ENCODE measurements around the gene STXBP5L.
"Not testable (repeated sequence)": the region's sequence is repeated elsewhere in the genome, so short reads cannot be mapped to it uniquely, and the experiment has no call there.

The STXBP5L gene

DNA sequence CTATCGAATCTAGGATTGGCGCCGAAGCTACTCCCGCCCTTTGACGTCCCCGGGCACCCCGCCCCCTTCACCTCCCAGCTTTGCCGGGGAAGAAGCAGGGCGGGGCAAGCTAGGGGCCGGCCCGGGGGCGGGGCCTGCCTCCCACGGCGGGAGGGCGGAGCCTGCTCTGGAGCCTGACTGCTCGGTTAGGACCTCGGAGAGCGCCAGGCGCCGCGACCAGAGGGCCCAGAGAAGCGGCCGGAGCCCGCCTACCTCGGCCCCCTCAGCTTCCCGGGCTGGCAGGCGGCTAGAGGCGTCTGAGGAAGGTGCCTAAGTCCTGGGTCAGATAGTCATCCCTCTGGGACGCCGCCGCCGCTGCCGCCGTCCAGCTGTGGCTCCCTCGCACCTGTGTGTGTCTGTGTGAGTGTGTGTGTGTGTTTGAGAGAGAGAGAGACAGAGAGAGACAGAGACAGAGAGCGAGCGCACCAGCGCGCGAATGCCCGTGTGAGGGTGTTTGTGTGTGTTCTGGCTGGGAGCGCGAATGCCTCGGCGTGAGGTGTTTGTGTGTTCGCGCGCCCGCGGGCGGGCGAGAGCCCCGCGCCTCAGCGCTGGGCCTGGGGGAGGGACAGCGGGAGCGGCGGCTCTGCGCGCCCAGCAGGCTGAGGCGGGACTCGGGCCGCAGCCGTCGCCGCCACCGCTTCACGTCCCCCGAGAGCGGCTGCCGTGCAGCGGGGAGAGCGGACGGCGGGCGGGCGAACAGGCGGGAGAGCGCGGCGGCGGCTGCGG lies at the start of gene STXBP5L:
STXBP5L (plus strand) TSS at position 176 of the 765 bp plus-strand sequence. CDS start 1,374 bp downstream, outside the sequence.
- peak; percentile 44 to 75 for DNase-seq

DNA sequence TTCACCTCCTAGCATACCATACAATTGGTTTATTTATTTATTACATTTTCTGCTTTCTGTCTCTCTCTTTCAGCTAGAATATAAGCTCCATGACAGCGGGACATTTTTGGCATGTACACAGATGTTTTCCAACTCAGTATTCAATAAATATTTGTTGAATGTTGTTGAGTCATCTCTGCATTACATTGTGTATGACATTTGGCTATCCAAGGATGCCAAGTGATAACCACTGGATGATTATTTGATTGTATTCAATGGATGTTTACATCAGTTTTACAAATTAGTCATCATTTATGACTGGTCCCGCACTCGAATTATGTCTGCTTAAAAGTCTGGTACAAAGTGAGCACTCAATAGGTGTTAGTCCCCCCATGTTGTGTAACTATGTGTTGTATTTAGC lies 49.5 kb upstream of the STXBP5L start:
- DNase-seq = no peak

DNA sequence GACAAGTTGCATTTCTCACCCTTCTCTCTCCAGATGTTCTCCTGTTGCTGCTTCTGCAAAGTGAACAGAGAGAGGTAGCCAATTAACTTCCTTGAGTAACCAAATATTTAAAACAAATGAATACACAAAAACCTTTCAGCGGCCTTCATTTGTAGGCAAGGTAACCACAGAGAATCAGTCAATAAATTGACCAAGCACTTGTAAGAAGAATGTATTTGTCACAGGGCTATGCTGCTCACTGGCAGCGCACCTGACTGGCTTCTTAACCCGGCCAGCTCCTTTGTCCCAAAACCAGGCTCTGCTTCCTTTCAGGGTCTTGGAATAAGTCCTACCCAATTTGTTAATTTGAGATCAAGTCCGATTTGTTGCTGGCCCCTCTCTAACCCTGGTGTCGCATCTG lies 43.5 kb upstream of the STXBP5L start:
- DNase-seq = no peak

DNA sequence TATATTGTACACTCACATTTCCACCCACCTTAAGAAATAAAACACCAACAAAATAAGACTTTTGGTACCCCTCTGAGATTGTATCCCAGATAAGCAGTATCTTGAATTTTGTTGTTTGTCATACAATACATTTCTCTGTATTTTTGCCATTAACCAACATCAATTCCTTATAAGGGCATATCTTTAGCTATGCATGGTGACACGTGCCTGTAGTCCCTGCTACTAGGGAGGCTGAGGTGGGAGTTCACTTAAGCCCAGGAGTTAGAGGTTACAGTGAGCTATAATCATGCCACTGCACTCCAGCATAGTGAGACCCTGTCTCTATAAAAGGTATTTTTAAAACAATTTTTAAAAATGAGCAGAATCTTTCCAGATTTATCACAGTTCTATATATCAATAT lies 32.5 kb upstream of the STXBP5L start:
- no peak for DNase-seq

DNA sequence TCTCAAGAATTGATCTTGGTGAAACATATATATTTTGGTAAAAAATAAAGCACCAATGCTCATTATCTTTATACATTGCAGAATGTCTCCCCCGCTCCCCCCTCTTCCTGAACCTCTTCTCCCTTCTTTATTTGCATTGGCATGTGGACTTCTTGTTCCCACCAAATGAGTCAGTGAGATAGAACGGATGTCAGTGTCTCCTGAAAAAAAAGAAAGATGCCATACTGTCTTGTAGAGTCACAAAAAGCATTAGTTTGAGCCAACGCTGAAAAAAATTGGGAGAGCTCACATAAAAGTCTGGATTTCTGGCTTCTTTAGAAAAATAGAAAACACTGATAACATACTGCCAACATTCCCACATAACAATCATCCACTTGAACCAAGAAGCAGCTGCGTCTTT lies 32.0 kb upstream of the STXBP5L start:
- no peak for DNase-seq

DNA sequence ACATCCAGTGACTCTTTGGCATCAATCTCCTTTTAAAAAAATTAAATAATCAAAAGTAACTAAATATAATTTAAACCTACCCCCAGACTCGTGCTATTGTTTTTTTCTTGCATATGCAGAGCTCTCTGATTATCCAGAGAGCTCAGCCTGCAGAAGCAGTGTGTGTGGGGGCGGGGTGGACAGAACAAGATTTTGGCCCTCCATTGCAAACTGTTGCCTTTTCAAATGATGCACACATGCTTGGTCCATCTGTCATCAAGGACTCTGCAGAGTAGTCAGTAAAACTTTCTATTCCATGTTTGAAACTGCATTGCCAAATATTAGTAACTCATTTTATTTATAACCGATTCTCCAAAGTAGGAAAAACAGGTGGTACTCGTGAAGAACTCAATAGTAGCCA lies 28.6 kb upstream of the STXBP5L start:
- DNase-seq = no peak

DNA sequence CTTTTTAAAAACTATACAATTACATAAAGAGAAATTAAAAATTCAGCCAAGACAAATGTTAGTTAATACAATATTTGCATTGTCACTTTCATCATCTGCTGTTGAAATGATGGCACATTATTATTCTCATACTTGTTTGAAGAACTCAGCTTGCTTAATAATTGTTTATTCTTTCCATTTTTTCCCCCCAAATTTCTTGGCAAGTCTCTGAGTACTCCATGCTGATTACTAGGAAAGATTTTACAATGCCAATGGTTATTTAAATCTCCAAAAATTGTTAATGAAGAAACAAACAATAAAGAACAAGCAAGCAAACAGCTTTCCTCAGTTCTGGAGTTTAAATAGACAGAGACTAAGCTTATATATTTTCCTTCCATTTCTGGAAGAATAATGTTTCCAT lies 15.1 kb upstream of the STXBP5L start:
- no peak for DNase-seq

DNA sequence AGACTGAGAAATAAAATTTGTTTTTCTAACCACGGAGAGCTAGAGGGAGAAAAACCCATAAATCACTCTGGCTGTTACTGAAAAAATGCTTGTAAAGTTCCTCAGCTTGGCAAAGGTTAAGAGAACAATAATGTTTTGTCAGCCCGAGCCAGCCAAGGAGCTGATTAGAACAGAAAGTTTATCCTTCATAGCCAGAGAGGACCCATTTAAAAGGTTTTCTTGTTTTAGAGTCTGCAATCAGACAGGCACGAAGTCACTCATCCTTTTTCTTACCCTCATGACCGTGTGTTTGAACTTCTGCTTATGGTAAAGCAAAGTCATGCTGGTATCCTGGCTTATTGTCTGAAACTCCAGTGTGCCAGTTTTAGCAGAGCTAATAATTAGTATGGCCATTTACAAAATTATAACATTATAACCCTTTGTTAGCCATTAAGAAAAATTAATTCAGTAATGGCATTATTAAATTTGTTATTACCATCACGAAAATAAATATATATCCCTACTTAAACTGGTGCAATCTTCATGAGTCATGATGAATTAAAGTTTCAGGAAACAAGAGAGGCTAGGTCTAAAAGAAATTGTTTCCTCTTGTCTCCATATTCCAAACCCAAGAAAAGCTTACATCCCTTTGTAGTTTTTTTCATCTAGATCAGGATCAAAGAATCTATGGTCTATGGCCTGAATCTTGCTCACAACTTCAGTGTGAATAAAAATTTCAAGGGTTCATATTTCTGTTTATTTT lies 13.5 kb upstream of the STXBP5L start:
- no peak for DNase-seq

DNA sequence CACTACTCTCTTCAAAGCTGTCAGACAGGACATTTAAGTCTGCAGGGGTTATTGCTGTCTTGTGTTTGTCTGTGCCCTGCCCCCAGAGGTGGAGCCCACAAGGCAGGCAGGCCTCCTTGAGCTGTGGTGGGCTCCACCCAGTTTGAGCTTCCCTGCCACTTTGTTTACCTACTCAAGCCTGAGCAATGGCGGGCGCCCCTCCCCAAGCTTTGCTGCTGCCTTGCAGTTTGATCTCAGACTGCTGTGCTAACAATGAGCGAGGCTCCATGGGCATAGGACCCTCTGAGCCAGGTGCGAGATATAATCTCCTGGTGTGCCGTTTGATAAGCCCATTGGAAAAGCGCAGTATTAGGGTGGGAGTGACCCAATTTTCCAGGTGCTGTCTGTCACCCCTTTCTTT lies 6.3 kb upstream of the STXBP5L start:
- not testable (repeated sequence) for DNase-seq

DNA sequence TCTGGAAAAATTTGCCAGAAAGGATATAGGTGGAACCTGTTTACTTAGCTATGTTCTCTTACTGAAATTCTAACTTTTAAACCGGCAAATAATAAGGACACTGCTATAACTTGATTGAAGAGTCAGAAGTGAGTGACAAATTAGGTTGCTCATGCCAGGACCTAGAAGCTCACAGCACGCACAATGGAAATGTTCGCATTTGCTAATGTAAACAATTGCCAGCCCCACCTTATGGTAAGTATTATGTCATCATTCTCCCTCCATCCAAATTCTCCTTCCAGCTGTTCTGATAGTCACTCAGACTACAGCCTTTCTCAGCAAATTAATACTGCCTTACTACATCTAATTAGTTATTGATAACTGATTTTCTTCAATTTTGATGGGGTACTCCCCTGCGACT lies 4.8 kb upstream of the STXBP5L start:
- no peak for DNase-seq

DNA sequence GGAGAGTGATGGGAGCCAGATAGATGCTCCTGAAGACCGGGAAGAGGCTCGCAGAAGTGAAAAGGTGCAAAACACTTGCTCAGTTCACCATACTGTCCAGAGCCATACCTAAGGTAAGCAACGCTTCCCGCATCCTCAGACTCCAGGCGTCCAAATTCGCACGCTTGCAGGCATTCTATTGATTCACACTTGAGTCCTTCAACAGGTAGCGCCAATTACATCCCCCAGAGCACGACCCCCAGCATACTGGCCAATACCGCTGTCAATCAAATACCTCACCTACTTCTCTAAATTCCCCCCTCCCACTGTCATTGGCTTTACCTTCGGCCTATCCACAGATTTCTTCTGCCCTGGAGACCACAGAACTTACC lies 361 bp upstream of the STXBP5L start:
- DNase-seq = no peak

DNA sequence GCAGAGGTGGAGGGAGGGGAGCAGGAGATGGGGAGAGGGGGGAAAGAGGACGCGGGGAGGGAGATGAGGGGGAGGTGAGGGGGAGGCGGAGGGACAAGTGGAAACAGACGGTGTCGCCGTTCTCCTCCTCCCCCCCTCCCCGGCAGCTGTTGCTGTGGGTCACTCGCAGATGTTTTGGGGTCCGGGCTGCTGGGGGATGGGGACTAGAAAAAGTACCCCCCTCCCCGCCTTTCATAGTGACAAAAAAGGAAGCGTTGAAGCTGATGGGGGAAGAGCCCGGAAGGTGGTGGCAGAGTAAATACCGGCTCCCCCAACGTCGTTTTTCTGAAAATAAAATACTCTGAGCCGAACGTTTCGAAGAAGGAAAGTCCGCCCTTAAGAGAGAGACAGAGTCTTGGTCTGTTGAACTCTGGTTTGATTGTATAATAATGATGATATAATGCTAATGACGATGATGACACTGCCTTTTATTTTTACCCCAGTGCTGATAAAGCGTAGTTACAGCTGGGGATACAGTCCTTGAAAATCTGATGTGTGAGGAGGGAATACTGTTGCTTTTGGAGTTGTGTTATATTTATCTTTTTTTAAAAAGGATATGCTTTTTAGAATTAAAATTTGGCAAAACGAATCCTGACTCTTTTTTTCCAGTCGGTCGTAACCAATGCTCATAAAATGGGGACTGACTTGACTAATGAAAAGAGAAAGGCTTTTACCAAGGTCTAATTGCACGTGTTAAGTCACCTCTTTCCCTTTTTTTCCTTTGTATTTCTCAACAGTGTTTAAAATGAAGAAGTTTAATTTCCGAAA lies 993 bp downstream of the STXBP5L start:
- DNase-seq = no peak

DNA sequence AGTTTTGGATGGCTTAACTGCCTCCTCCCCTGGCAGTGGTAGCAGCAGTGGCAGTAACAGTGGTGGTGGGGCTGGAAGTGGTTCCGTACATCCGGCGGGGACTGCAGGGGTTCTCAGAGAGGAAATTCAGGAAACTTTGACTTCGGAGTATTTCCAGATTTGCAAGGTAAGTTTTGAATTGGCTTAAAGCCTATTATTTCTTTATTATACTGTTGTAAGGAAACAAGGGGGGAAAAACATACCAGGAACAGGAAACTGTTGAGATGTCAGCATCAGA lies 1.5 kb downstream of the STXBP5L start:
- DNase-seq = peak in 1 of 2 donors; percentile 2

DNA sequence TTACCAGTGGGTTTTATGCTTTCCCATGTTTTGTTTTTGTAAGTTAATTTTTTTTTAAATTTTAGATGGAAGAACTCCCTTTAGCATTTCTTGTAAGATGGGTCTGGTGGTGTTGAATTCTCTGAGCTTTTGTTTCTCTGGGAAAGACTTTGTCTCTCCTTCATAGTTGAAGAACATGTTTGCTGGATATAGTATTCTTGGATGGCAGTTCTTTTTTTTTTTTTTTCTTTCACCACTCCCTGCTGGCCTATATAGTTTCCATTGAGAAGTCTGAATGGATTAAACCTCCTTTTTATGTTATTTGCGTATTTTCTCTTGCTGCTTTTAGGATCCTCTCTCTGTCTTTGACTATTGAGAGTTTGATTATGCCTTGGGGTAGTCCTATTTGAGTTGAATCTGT lies 18.1 kb downstream of the STXBP5L start:
- DNase-seq = no peak

DNA sequence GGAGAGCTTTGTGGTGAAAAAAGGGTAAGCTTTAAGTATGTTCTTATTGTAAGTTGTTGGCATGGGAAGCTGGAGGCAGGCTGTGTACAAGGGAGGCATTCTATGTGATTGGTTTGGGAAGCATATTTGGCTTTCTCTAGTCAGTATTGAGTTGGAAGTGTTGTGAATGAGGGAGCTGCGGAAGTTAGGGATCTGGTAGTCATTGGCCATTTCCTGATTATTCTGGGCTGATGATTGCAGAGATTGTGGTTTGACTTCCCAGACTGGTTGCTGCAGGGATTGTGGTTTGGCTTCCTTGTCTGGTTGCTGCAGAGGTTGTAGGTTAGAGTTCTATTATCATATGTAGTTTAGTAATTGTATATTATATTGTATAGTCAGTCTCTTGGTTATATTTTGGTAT lies 21.0 kb downstream of the STXBP5L start:
- no peak for DNase-seq

DNA sequence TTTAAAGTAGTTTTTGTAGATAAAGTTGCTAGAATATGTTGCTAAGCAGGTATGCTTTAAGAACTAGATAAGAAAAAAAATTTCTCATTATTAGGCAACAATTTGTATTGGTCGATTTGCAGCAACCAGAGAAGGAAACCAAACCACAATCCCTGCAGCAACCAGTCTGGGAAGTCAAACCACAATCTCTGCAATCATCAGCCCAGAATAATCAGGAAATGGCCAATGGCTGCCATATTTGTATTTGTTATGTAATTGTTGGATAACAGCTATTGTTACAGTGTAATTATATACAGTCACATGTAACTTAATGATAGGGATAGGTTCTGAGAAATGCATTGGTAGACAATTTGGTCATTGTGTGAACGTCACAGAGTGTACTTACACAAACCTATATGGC lies 23.6 kb downstream of the STXBP5L start:
- DNase-seq = no peak

DNA sequence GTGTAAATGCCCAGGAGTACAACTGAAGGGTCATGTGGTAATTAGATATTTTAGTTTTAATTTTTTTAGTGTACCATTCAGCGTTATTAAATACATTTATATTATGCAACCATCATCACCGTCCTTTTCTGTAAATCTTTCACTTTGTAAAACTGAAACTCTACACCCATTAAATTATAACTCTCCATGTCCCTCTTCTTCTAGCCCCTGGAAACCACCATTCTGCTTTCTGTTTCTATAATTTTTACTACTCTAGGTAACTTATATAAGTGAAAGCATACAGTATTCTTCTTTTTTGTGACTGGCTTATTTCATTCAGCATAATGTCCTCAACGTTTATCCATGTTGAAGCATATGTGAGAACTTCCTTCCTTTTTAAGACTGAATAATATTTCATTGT lies 48.1 kb downstream of the STXBP5L start:
- no peak for DNase-seq

DNA sequence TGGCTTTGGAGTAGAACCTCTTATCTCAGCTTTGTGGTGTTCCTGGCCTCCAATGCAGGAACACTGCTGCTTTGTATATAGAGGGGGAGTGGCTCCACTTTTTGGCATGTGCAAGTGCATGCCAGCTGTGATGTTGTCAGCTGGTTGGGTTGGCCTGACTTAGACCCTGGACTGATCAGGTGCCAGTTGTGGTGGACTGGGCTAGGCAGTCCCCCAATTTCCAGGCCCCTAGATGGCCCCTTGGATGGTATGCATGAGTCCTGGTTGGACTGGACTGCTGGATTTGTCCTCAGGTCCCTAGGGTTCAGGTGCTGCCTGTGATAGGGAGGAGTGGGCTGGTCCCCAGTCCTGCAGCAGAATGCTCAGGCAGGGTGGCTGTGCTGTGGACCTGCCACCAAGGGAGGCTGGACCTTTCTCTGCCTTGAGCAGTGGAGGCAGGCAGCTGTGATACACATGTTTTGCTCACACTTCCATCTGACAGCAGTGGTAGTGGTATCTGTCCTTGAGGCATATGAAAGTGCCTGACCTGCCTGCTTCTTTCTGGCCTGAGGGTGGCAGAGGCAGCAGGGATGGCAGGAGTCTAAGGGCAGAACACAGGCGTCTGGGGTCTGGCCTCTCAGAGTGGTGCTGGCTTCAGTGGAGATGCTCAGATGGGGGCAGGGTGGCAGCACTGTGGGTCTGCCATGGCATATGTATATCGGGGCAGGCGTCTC lies 74.8 kb downstream of the STXBP5L start:
- DNase-seq = no peak

DNA sequence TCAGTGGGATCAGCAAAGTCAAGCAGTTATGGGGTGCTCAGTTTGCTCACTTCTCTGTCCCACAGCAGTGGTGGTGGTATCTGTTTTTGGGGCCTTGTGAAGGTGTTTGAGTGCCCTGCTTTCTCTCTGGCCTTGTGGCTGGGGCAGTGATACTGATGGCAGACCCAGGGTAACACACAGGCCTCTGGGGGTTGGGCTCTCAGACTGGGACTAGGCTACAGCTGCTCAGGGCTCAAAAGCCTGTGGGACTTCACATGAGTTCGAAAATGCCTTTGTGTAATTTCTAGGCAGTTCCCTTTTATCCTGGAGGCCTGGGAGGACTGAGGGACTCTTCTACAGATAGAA lies 75.3 kb downstream of the STXBP5L start:
- DNase-seq = no peak

DNA sequence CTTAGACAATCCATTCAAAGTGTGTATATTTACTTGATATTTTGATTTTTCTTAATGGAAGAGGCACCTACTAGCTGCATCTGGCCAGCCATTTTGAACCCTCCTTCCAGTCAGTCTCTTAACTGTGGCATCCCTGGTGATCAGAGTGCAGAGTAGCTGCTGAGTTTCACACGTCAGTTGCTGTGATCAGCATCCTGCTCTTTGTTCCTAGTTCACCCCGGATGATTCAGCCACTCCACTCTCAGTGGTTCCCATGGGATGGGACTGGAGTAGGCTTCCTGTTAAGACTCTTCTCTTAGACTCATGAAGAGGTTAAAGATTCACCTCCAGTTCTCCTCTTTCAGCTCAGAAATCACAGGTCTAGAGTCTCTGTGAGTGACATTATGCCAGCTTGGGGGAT lies 75.8 kb downstream of the STXBP5L start:
- DNase-seq = no peak

DNA sequence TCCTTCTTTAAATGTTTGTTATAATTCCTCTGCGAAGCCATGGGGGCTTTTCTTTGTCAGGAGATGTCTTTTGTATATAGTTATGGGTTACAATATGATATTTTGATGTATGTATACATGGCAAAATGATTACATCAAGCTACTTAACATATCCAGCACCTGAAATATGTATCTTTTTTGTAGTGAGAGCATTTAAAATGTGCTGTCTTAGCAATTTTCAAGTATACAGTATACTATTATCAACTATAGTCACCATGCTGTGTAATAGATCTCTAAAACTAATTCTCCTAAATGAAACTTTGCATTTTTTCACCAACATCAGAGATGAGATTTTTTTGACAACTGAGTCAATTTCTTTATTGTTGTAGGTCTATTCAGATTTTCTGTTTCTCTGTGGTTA lies 77.2 kb downstream of the STXBP5L start:
- no peak for DNase-seq

DNA sequence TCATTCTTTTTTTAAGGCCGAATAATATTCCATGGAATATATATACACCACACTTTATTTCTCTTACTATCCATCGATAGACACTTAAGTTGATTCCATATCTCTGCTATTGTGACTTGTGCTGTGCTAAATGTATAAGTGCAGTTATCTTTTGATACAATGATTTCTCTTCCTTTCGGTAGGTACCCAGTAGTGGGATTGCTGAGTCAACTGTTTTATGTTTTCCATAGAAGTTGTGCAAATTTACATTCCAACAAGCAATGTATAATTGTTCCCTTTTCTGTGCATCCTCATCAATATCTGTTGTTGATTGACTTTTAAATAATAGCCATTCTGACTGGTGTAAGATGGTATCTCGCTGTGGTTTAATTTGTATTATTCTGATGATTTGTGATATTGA lies 81.0 kb downstream of the STXBP5L start:
- DNase-seq = no peak

DNA sequence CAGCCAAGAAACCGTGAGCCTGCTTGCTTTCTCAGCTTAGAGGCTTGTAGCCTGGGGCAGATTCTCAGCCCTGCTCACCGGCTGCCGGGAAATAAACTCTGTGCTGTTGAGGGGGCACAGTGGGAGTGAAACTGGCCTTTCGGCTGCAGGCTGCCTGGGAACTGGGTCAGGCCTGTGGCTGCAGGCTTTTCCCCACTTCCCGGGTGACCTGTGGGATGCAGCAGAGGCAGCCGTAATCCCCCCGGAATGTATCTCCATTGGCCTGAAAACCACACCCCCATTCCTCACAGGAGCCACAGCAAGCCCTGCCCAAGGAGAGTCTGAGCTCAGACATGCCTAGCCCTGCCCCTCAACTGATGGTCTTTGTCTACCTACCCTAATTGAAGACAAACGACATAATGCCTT lies 110.9 kb downstream of the STXBP5L start:
- no peak for DNase-seq

DNA sequence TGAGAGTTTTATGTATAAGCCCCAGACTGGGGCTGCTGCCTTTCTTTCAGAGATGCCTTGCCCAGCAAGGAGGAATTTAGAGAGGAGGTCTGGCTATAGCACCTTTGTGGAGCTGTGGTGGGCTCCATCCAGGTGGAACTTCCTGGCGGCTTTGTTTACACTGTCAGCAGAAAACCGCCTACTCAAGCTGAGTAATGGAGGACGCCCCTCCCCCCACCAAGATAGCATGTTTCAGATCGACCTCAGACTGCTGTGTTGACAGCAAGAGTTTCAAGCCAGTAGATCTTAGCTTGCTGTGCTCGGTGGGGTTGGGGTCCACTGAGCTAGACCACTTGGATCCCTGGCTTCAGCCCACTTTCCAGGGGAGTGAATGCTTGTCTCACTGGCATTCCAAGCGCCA lies 155.6 kb downstream of the STXBP5L start:
- no peak for DNase-seq

All from stimulated activated CD4-positive, alpha-beta T cell treated with anti-CD3 and anti-CD28 coated beads, Interleukin-2, amount 100 ng/mL, for 24 hours (primary cell).